Kidney glomerular epithelial cell (primary cell): ENCODE data around the gene CLDN1.
A peak's percentile ranks its signal among the peaks of the same experiment; 100 is the strongest.

Source experiments
- DNase-seq: peaks from one replicate; lab custom pipeline; 2025; lab: John Stamatoyannopoulos, UW

The CLDN1 gene

DNA sequence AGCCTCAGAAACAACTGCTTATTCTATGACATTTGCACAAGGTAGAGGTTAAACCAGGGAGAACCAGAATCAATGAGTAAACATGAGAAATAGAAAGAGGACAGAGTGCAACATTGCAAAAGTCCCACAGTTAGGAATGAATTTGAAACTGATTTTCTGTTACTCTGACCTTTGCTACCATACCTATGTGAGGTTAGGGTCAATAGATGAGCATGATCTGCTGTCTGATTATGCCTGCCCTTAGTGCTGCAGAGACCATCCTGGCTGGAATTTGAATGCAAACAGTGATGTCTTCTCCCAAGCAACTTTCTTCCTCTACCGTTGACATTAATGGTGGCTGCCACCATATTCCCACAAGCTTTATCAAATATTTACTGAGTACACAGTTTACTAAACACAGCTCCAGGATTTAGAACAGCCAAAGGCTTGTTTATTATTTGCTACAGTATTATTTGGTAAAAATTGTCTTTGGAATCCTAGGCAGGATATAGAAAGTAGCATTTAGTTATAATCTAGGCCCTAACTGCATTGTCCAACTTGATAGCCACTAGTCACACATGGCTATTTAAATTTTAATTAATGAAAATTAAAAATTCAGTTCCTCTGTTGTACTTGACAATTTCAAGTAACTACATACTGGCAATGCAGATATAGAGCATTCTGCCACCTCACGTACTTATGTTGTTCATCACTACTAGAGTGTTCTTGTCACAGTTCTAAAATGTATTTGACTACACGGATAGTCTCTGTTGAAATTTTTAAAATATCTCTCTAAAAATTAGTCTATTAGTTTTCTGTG is 8.9 kb upstream of the CLDN1 start:
- no peak for DNase-seq

- DNase-seq: peak; percentile 71
These were observed 4.7 kb upstream of the CLDN1 start for GRCh38 chr3:190326930-190327329.

- DNase-seq: no peak
These were observed 4.1 kb upstream of the CLDN1 start for GRCh38 chr3:190326361-190326760.

GRCh38 chr3:190325923-190326322 is 3.7 kb upstream of the CLDN1 start:
- DNase-seq: no peak

GRCh38 chr3:190323246-190323626 is 990 bp upstream of the CLDN1 start:
- DNase-seq: peak; percentile 75

GRCh38 chr3:190322604-190323245 is 479 bp upstream of the CLDN1 start:
- DNase-seq: peak; percentile 73

- DNase-seq: peak; percentile 81
These were observed 1.5 kb downstream of the CLDN1 start for GRCh38 chr3:190320594-190321362.

DNA sequence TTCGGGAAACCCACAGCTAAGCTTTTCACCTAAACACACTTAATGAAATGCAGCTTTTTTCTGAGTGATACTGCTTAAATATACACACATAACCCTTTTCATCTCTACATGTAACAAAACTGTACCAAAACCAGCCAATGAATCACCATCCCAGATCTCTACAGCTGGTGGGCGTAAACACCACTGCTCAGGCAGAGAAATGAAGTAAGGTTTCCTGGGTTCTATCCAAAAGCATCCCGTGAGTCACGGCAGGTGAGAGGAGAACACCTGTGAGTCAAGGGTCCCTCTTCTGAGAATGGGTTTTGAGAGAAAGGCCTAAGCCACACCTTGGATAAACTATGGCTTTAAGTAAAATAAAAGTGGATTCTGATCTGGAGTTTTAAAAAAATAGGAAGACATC is 2.6 kb downstream of the CLDN1 start:
- peak; percentile 64 for DNase-seq

DNA sequence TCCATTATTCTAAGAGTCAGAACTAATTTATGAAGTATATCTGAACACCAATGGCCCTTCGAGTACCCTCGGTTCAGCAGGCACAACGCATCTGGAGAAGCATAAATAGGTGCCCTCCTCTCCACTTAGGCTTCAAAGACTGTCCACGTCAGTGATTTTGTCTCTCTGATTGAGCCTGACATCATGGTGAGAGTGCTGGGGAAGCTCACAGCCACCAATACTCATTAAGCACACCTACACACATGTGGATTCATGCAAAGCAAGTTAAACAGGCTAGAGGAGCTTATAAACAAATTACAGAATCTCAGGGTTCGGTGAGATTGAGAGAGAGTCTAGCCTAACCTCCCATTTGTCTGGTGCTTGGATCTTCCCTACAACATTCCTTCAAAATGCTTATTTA is 3.6 kb downstream of the CLDN1 start:
- DNase-seq: peak; percentile 56

DNA sequence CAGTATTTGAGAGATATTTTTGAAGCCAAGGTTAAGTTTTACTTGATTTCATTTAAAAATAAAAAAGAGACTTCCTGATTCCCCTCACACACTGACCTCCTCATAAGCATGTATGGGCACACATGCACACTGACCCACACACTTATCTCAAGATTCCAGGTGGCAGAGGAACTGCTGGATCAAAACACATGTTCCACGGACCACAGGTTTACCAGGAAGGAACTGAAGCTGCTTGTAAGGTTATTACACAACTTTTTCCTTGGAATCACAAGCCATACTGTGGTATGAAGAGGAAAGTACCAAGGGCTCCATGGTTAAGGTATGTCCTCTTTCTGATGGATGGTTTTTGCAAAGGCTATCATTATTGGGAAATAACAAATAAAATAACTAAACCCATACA is 7.5 kb downstream of the CLDN1 start:
- no peak for DNase-seq

DNA sequence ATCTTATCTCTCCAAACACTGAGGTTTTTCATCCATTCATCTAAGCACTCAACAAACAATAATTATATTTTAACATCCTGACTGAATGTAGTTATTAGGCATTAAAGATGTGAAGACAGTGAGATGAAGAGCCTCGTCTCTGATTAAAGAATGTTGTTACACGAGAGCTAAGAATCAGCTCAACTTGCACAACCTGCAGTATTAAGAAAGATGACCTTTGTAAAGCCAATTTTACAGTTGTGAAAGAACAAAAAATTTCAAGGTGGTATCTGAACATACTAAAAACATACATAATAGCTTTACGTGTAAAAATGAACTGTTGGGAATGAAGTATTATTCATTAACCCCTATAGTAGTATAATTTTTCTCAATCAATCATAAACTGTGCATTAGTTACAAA is 12.8 kb downstream of the CLDN1 start:
- DNase-seq: no peak

- DNase-seq: no peak
These were observed 14.1 kb downstream of the CLDN1 start for GRCh38 chr3:190308154-190308553.

- no peak for DNase-seq
These were observed 15.1 kb downstream of the CLDN1 start for GRCh38 chr3:190307164-190307545.

GRCh38 chr3:190306513-190307163 is 15.6 kb downstream of the CLDN1 start:
- DNase-seq: no peak

DNA sequence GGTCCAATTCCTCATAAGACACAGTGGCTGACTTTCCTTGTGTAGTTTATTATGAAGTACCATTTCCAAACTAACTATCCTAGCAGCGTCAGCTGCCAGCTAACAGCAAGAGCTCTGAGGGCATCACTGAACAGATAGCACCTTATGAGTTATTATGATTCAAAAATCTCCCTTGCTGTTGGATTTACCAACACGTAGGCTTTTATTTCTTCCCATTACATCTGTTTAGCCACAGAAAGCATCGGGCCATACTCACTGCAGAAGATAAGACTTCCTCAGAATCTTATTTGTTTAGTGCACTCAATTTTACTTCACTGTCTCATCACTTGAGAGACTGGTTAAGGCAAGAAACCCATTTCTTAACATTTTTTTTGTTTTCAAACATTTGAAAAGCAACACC is 16.2 kb downstream of the CLDN1 start:
- DNase-seq: no peak

- no peak for DNase-seq
These were observed 16.8 kb downstream of the CLDN1 start for GRCh38 chr3:190305406-190305805.

- DNase-seq: no peak
These were observed 18.4 kb downstream of the CLDN1 start for GRCh38 chr3:190303884-190304283.

- DNase-seq: no peak
These were observed 19.9 kb downstream of the CLDN1 start for GRCh38 chr3:190302212-190302867.

DNA sequence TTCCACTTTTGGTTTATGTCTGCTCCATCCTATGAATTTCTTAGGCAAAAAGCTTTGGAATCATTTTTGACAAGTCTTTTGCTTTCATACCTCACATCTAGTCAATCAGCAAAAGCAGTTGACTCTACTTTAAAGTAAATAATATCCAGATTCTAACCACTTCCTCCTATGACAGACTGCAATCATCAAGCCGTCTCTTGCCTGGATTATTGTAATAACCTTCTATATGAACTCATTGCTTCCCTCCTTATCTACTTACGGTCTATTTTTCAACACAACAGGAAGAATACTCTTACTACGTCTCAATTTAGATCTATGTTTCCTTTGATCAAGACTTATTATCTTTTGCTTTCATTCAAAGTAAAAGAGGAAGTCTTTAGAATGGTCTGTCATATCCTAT is 20.7 kb downstream of the CLDN1 start:
- no peak for DNase-seq

- DNase-seq: no peak
These were observed 22.3 kb downstream of the CLDN1 start for GRCh38 chr3:190299969-190300368.

DNA sequence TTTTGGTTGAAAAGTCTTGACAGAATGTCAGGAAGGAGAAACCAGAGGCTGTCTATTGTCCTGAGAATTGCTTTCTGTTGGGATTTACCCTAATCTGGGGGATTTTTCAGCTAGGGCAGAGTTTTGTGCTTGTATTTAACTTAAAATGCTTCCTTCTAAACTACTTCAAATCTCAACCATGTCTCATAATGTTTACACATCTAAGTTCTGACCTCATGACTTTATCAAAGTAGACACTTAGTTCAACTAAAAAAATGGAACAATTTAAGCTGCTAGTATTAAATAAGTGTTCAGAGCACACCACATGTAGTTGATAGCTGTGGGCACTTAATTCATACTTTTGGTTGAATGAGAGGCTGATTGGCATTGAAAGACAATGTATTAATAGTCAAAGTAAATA is 28.2 kb downstream of the CLDN1 start:
- DNase-seq: no peak

- DNase-seq: no peak
These were observed 28.6 kb downstream of the CLDN1 start for GRCh38 chr3:190293621-190294020.
